ENCODE data around the gene U2AF2.

- no peak for TF ChIP-seq CTCF (optimal IDR thresholded peaks at IDR 0.05 in 1 of 3, IDR thresholded peaks at IDR 0.05 in 1 of 3, conservative IDR thresholded peaks at IDR 0.05 in 1 of 3; ENCODE audit: extremely low read depth in 1 of 3, insufficient read depth in 2 of 3, low read length in 3 of 3)
- no peak for TF ChIP-seq EZH2 (IDR thresholded peaks at IDR 0.05; ENCODE audit: low read length)
Observed at GRCh38 chr19:55702131-55702627, 47.3 kb downstream of the U2AF2 start.

All from keratinocyte (primary cell).